ENCODE results near the gene ZDHHC19.

GRCh38 chr3:196192036-196192523, 19.1 kb downstream of the ZDHHC19 start:
- TF ChIP-seq POLR2A (IDR thresholded peaks at IDR 0.05; ENCODE audit: low read depth, low read length) (0 out of 2 replicates have a peak, but pooled peaks have one; percentile 46), POLR2AphosphoS5 (IDR thresholded peaks at IDR 0.05; ENCODE audit: low read depth, low read length) (0 out of 2 replicates have a peak, but pooled peaks have one; percentile 18)

Measured in GM12892 (cell line).